CD4-positive, CD25-positive, alpha-beta regulatory T cell (primary cell): ENCODE measurements around the gene RHOB. TPM values are rescaled to one million over a fixed set of nuclear protein-coding genes. Genes with fewer than 3 reads are reported as not detected.

Experiments
- ATAC-seq, 2 donors: fragments of 150-1000 bp; cut with Tn5 transposase; one replicate each; pipeline ENCODE4 v1.10.0; 2021; ENCODE audit warnings: low read depth in 2 of 2, moderate number of reproducible peaks in 2 of 2, moderate library complexity in 1 of 2
- DNase-seq, 3 donors: peaks; one replicate each; pipeline versions ENCODE4 v3.0.0 to v3.0.0-alpha.2; 2012 to 2022; ENCODE audit warnings: mixed read lengths in 1 of 3
- H3K27ac ChIP-seq: one replicate; pipeline ENCODE4 v1.7.0; 2013; ENCODE audit warnings: mild to moderate bottlenecking, low read length; ENCODE audit not compliant: insufficient read depth, poor library complexity, severe bottlenecking
- H3K27me3 ChIP-seq: one replicate; pipeline ENCODE4 v1.7.0; 2013; ENCODE audit warnings: low read length; ENCODE audit not compliant: control insufficient read depth, insufficient read depth
- H3K36me3 ChIP-seq: one replicate; pipeline ENCODE4 v1.7.0; 2013; ENCODE audit warnings: mild to moderate bottlenecking, low read length, moderate library complexity; ENCODE audit not compliant: control insufficient read depth, insufficient read depth
- H3K4me1 ChIP-seq: 2 replicates; pipeline ENCODE4 v1.7.0; 2013; ENCODE audit warnings: mild to moderate bottlenecking, low read length; ENCODE audit not compliant: insufficient read depth, control insufficient read depth, poor library complexity, severe bottlenecking
- H3K4me3 ChIP-seq: one replicate; pipeline ENCODE4 v1.7.0; 2013; ENCODE audit warnings: low read depth, mild to moderate bottlenecking, low read length, moderate library complexity
- H3K9me3 ChIP-seq, 2 experiments: 1 replicate in 1 of 2; 2 replicates in 1 of 2; pipeline ENCODE4 v1.7.0; 2013; ENCODE audit warnings: low read length in 2 of 2, mild to moderate bottlenecking in 1 of 2, moderate library complexity in 1 of 2; ENCODE audit not compliant: control insufficient read depth in 2 of 2
- H3K27ac Mint-ChIP-seq, 3 donors: one replicate each; pipeline ENCODE4 v1.8.0; 2020 to 2022; ENCODE audit warnings: mild to moderate bottlenecking in 3 of 3, mixed read lengths in 3 of 3, moderate library complexity in 2 of 3
- H3K27me3 Mint-ChIP-seq: one replicate; pipeline ENCODE4 v1.8.0; 2022; ENCODE audit warnings: mild to moderate bottlenecking, mixed read lengths
- H3K36me3 Mint-ChIP-seq: one replicate; pipeline ENCODE4 v1.8.0; 2020; ENCODE audit warnings: mixed read lengths
- H3K4me1 Mint-ChIP-seq, 4 donors: one replicate each; pipeline ENCODE4 v1.8.0; 2020 to 2022; ENCODE audit warnings: mixed read lengths in 4 of 4, mild to moderate bottlenecking in 1 of 4
- H3K4me3 Mint-ChIP-seq, 4 donors: one replicate each; pipeline ENCODE4 v1.8.0; 2020 to 2022; ENCODE audit warnings: mild to moderate bottlenecking in 4 of 4, mixed read lengths in 4 of 4, moderate library complexity in 3 of 4
- H3K9me3 Mint-ChIP-seq, 7 donors: one replicate each; pipeline ENCODE4 v1.8.0; 2020 to 2022; ENCODE audit warnings: mixed read lengths in 7 of 7, mild to moderate bottlenecking in 3 of 7, moderate library complexity in 2 of 7
- polyA plus RNA-seq, 4 donors: library from polyadenylated mRNA; unstranded; fragments of 300-500 nt; fragmentation: Illumina TruSeq; gene quantifications; one replicate each; pipeline ENCODE4 v1.2.3, GENCODE V29; 2021
- total RNA-seq: library from RNA; stranded (reverse); gene quantifications from one replicate; pipeline ENCODE4 v1.2.3, GENCODE V29; 2022

RHOB gene
- total and polyA plus RNA-seq, 5 donors from 2014 or later, result 0.69 to 16.6 (median 1.1) TPM

- peaks cover 11% of the 10 kb centered on the region for H3K27me3 Mint-ChIP-seq
- no peak for DNase-seq
Observed at GRCh38 chr2:20471902-20472559, 25.2 kb downstream of the RHOB start.

GRCh38 chr2:20472569-20472968, 25.7 kb downstream of the RHOB start:
- Histone ChIP-seq H3K4me1 (no peaks in the 10 kb centered on the region), H3K4me3 (no peak overlapping the region), H3K27me3 (no peaks in the 10 kb centered on the region), H3K27ac (no peak overlapping the region), H3K9me3 (no peaks in the 10 kb centered on the region), H3K36me3 (no peaks in the 10 kb centered on the region)
- Mint-ChIP-seq H3K27ac (no peak overlapping the region), H3K36me3 (no peaks in the 10 kb centered on the region), H3K4me3 (no peak overlapping the region), H3K9me3 (peaks cover 0 to 3% (median 0%) of the 10 kb centered on the region in 7 donors), H3K4me1 (no peaks in the 10 kb centered on the region), H3K27me3 (peaks cover 11% of the 10 kb centered on the region)
- DNase-seq, result no peak
- no peak for ATAC-seq

More at GRCh38 chr2:20471902-20472559, 25.2 kb downstream of the RHOB start:
- Histone ChIP-seq H3K27ac (no peak overlapping the region), H3K36me3 (no peaks in the 10 kb centered on the region), H3K4me3 (no peak overlapping the region), H3K27me3 (no peaks in the 10 kb centered on the region), H3K4me1 (no peaks in the 10 kb centered on the region), H3K9me3 (no peaks in the 10 kb centered on the region)
- no peak for ATAC-seq
- Mint-ChIP-seq H3K36me3 (no peaks in the 10 kb centered on the region), H3K4me1 (no peaks in the 10 kb centered on the region), H3K27ac (no peak overlapping the region), H3K4me3 (no peak overlapping the region), H3K9me3 (peaks cover 0 to 3% (median 0%) of the 10 kb centered on the region in 7 donors)

GRCh38 chr2:20473128-20473527, 26.3 kb downstream of the RHOB start:
- H3K36me3 Mint-ChIP-seq, result no peaks in the 10 kb centered on the region
- H3K4me3 ChIP-seq, result no peak overlapping the region
- H3K4me3 Mint-ChIP-seq, result no peak overlapping the region
- no peak overlapping the region for H3K27ac Mint-ChIP-seq
- H3K27ac ChIP-seq, result no peak overlapping the region
- H3K27me3 ChIP-seq, result no peaks in the 10 kb centered on the region
- H3K9me3 Mint-ChIP-seq, result peaks cover 0 to 3% (median 0%) of the 10 kb centered on the region in 7 donors
- H3K27me3 Mint-ChIP-seq, result peaks cover 11% of the 10 kb centered on the region
- no peak for DNase-seq
- H3K9me3 ChIP-seq, result no peaks in the 10 kb centered on the region
- peaks cover 0 to under 1% (median 0%) of the 10 kb centered on the region in 4 donors for H3K4me1 Mint-ChIP-seq
- no peak for ATAC-seq
- H3K4me1 ChIP-seq, result no peaks in the 10 kb centered on the region
- H3K36me3 ChIP-seq, result no peaks in the 10 kb centered on the region

- H3K9me3 ChIP-seq, result no peaks in the 10 kb centered on the region
- H3K4me1 Mint-ChIP-seq, result peaks cover 0 to 3% (median 0%) of the 10 kb centered on the region in 4 donors
- no peaks in the 10 kb centered on the region for H3K36me3 ChIP-seq
- no peaks in the 10 kb centered on the region for H3K27me3 ChIP-seq
- H3K4me3 Mint-ChIP-seq, result no peak overlapping the region
- no peaks in the 10 kb centered on the region for H3K36me3 Mint-ChIP-seq
- H3K4me3 ChIP-seq, result no peak overlapping the region
- DNase-seq (no peak), ATAC-seq (no peak)
- H3K27ac Mint-ChIP-seq, result no peak overlapping the region
- peaks cover 0 to 3% (median 0%) of the 10 kb centered on the region in 7 donors for H3K9me3 Mint-ChIP-seq
- peaks cover 10% of the 10 kb centered on the region for H3K27me3 Mint-ChIP-seq
- H3K4me1 ChIP-seq, result no peaks in the 10 kb centered on the region
- H3K27ac ChIP-seq, result no peak overlapping the region
Observed at GRCh38 chr2:20474757-20475566, 28.1 kb downstream of the RHOB start.

GRCh38 chr2:20475567-20475952, 28.7 kb downstream of the RHOB start:
- DNase-seq (no peak), ATAC-seq (no peak)
- no peaks in the 10 kb centered on the region for H3K9me3 ChIP-seq
- no peak overlapping the region for H3K4me3 ChIP-seq
- Mint-ChIP-seq H3K27me3 (peaks cover 4% of the 10 kb centered on the region), H3K9me3 (peaks cover 0 to 3% (median 0%) of the 10 kb centered on the region in 7 donors), H3K4me1 (peaks cover 0 to 3% (median 0%) of the 10 kb centered on the region in 4 donors), H3K27ac (no peak overlapping the region), H3K36me3 (no peaks in the 10 kb centered on the region), H3K4me3 (no peak overlapping the region)
- no peaks in the 10 kb centered on the region for H3K27me3 ChIP-seq
- H3K27ac ChIP-seq, result no peak overlapping the region
- H3K4me1 ChIP-seq, result no peaks in the 10 kb centered on the region
- no peaks in the 10 kb centered on the region for H3K36me3 ChIP-seq

GRCh38 chr2:20476481-20476880, 29.6 kb downstream of the RHOB start:
- peaks cover 0 to 3% (median 0%) of the 10 kb centered on the region in 7 donors for H3K9me3 Mint-ChIP-seq
- no peaks in the 10 kb centered on the region for H3K9me3 ChIP-seq
- peaks cover 0 to 3% (median 0%) of the 10 kb centered on the region in 4 donors for H3K4me1 Mint-ChIP-seq
- no peaks in the 10 kb centered on the region for H3K4me1 ChIP-seq
- ATAC-seq (no peak), DNase-seq (no peak)
- H3K36me3 Mint-ChIP-seq, result no peaks in the 10 kb centered on the region
- H3K27me3 Mint-ChIP-seq, result peaks cover 4% of the 10 kb centered on the region
- H3K27ac Mint-ChIP-seq, result no peak overlapping the region
- H3K36me3 ChIP-seq, result no peaks in the 10 kb centered on the region
- no peaks in the 10 kb centered on the region for H3K27me3 ChIP-seq
- H3K27ac ChIP-seq, result no peak overlapping the region
- no peak overlapping the region for H3K4me3 ChIP-seq
- no peak overlapping the region for H3K4me3 Mint-ChIP-seq

GRCh38 chr2:20476950-20477349, 30.1 kb downstream of the RHOB start:
- H3K27me3 Mint-ChIP-seq, result peaks cover 4% of the 10 kb centered on the region
- H3K4me1 Mint-ChIP-seq, result peaks cover 0 to 3% (median 0%) of the 10 kb centered on the region in 4 donors
- Histone ChIP-seq H3K27ac (no peak overlapping the region), H3K9me3 (no peaks in the 10 kb centered on the region), H3K36me3 (no peaks in the 10 kb centered on the region), H3K27me3 (no peaks in the 10 kb centered on the region), H3K4me3 (no peak overlapping the region), H3K4me1 (no peaks in the 10 kb centered on the region)
- no peaks in the 10 kb centered on the region for H3K36me3 Mint-ChIP-seq
- ATAC-seq, result no peak
- no peak overlapping the region for H3K27ac Mint-ChIP-seq
- DNase-seq, result no peak
- H3K4me3 Mint-ChIP-seq, result no peak overlapping the region
- peaks cover 0 to 3% (median 0%) of the 10 kb centered on the region in 7 donors for H3K9me3 Mint-ChIP-seq
